ENCODE results near the gene C3orf62. TPM values are rescaled to one million over a fixed set of nuclear protein-coding genes. Genes with fewer than 3 reads are reported as not detected.

The C3orf62 gene
- polyA plus RNA-seq, 1 of the 3 experiments (the other 2 are of a cell fraction) = 4.2 TPM

DNA sequence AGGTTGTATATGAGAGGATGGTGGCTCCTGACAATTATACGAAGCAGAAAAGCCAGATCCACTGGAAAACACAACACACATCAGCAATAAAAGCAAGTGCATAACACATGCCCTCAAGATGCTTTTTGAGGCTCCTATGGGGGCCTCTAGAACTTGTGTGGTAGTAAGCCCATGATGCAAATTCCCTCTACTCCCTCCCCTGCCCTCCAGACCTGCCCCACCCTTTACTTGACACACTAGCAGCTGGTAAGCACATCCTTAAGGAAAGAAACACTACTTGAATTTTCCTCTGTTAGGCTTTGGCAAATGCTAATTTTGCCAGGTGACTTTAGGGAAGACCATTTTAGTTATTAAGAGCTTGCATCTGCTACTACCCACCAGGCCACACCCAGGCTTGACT is 33.6 kb upstream of the C3orf62 start:
- Histone ChIP-seq H3K9me2 (no peaks in the 10 kb centered on the region), H3K4me1 (ENCODE audit: control insufficient read depth in 1 of 2, insufficient read depth in 2 of 2, low read depth in 1 of 2, low read length in 1 of 2) (no peaks in the 10 kb centered on the region), H3K4me3 (ENCODE audit: low read depth in 2 of 2, low read length in 1 of 2) (no peak overlapping the region), H4K20me1 (ENCODE audit: insufficient read depth) (no peaks in the 10 kb centered on the region), H3K9ac (no peak overlapping the region), H3K36me3 (replicated peaks in 1 of 2; ENCODE audit: control insufficient read depth in 1 of 2, insufficient read depth in 2 of 2, low read length in 1 of 2) (peaks cover 18 to 56% of the 10 kb centered on the region in 2 experiments), H3F3A (replicated peaks; ENCODE audit: insufficient read depth) (peaks cover 10% of the 10 kb centered on the region), H3K9me3 (no peaks in the 10 kb centered on the region), H3K27me3 (ENCODE audit: insufficient read depth) (no peaks in the 10 kb centered on the region), H3K79me2 (ENCODE audit: insufficient read depth) (peaks cover 10% of the 10 kb centered on the region; the same call in 1 of the 2 replicates), H2AFZ (ENCODE audit: low read depth) (no peak overlapping the region), H3K4me2 (no peak overlapping the region), H3K27ac (ENCODE audit: low read depth in 2 of 2, low read length in 1 of 2) (no peak overlapping the region)
- CTCF ChIA-PET = interaction anchor here (0.6 kb wide), 1 partner anchor 84 kb away, joined by 4 read pairs; no protein-coding TSS in a partner anchor
- 100% methylated on average over 1 of the region's 1 CpG for WGBS (ENCODE audit: low lambda C conversion rate)
- TF ChIP-seq NRF1 (IDR thresholded peaks at IDR 0.05; ENCODE audit: low read depth, low read length) = no peak
- TF ChIP-seq RFX5 (IDR thresholded peaks at IDR 0.05; ENCODE audit: low read length) = no peak
- TF ChIP-seq, protein P1, sequence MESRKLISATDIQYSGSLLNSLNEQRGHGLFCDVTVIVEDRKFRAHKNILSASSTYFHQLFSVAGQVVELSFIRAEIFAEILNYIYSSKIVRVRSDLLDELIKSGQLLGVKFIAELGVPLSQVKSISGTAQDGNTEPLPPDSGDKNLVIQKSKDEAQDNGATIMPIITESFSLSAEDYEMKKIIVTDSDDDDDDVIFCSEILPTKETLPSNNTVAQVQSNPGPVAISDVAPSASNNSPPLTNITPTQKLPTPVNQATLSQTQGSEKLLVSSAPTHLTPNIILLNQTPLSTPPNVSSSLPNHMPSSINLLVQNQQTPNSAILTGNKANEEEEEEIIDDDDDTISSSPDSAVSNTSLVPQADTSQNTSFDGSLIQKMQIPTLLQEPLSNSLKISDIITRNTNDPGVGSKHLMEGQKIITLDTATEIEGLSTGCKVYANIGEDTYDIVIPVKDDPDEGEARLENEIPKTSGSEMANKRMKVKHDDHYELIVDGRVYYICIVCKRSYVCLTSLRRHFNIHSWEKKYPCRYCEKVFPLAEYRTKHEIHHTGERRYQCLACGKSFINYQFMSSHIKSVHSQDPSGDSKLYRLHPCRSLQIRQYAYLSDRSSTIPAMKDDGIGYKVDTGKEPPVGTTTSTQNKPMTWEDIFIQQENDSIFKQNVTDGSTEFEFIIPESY (IDR thresholded peaks at IDR 0.05; ENCODE audit: borderline replicate concordance, low read depth) = no peak
- no peak for TF ChIP-seq ELF1 (IDR thresholded peaks at IDR 0.05)
- TF ChIP-seq RCOR1 (IDR thresholded peaks at IDR 0.05; ENCODE audit: low read length) = no peak
- no peak for TF ChIP-seq TEAD4 (IDR thresholded peaks at IDR 0.05; ENCODE audit: borderline replicate concordance, insufficient read depth)
- TF ChIP-seq TCF12 (IDR thresholded peaks at IDR 0.05) = no peak
- TF ChIP-seq, protein P2, sequence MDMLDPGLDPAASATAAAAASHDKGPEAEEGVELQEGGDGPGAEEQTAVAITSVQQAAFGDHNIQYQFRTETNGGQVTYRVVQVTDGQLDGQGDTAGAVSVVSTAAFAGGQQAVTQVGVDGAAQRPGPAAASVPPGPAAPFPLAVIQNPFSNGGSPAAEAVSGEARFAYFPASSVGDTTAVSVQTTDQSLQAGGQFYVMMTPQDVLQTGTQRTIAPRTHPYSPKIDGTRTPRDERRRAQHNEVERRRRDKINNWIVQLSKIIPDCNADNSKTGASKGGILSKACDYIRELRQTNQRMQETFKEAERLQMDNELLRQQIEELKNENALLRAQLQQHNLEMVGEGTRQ (IDR thresholded peaks at IDR 0.05; ENCODE audit: borderline replicate concordance, low read depth, low read length) = no peak
- TF ChIP-seq, protein P3, sequence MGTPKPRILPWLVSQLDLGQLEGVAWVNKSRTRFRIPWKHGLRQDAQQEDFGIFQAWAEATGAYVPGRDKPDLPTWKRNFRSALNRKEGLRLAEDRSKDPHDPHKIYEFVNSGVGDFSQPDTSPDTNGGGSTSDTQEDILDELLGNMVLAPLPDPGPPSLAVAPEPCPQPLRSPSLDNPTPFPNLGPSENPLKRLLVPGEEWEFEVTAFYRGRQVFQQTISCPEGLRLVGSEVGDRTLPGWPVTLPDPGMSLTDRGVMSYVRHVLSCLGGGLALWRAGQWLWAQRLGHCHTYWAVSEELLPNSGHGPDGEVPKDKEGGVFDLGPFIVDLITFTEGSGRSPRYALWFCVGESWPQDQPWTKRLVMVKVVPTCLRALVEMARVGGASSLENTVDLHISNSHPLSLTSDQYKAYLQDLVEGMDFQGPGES (IDR thresholded peaks at IDR 0.05; ENCODE audit: low read depth, low read length) = no peak
- no peak for TF ChIP-seq FOSL2 (IDR thresholded peaks at IDR 0.05; ENCODE audit: borderline replicate concordance, low read depth)
- TF ChIP-seq NFIC (IDR thresholded peaks at IDR 0.05; ENCODE audit: borderline replicate concordance) = no peak
- no peak for TF ChIP-seq EZH2phosphoT487 (IDR thresholded peaks at IDR 0.05; ENCODE audit: borderline replicate concordance, low read depth)
- no peak for TF ChIP-seq RAD21 (IDR thresholded peaks at IDR 0.05; ENCODE audit: low read length)
- no peak for TF ChIP-seq GATA2 (CRISPR knock-in tag; IDR thresholded peaks at IDR 0.05)
- POLR2A ChIA-PET = interaction anchor here (0.9 kb wide), 1 partner anchor 29 kb away, joined by 3 read pairs; the partner anchor contains the start of gene USP4
- DNase-seq = no peak

DNA sequence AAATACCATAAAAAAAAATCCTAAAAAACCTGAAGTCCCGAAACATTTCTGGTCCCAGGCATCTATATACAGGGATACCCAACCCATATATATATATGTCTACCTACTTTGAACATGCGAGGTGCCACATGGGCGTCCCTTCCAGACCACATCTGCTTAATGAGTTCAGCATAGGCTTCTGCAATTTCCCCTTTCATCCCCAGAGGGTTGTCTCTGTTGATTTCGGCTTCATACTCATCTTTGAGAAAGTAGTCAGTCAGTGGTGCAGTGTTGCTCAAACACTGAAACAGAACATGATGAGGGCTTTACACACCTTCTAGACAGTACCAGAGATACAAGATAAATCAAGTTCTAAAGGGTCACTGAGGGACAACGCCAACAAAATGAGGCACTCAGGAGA is 28.6 kb upstream of the C3orf62 start:
- CTCF ChIA-PET = no interaction called here
- no peak for DNase-seq
- no peak overlapping the region for H3K4me2 ChIP-seq
- WGBS (ENCODE audit: low lambda C conversion rate) = 99% methylated on average over 5 of the region's 5 CpGs
- H3K9me2 ChIP-seq = no peaks in the 10 kb centered on the region
- no peak overlapping the region for H3K9ac ChIP-seq
- POLR2A ChIA-PET = no interaction called here
- H3F3A ChIP-seq (replicated peaks; ENCODE audit: insufficient read depth) = peaks cover 3% of the 10 kb centered on the region
- no peaks in the 10 kb centered on the region for H3K27me3 ChIP-seq (ENCODE audit: insufficient read depth)
- H3K36me3 ChIP-seq (replicated peaks in 1 of 2; ENCODE audit: control insufficient read depth in 1 of 2, insufficient read depth in 2 of 2, low read length in 1 of 2) = peaks cover 35 to 50% of the 10 kb centered on the region in 2 experiments
- H2AFZ ChIP-seq (ENCODE audit: low read depth) = no peak overlapping the region
- H3K4me3 ChIP-seq (ENCODE audit: low read depth in 2 of 2, low read length in 1 of 2) = no peak overlapping the region
- no peaks in the 10 kb centered on the region for H3K9me3 ChIP-seq
- no peak overlapping the region for H3K27ac ChIP-seq (ENCODE audit: low read depth in 2 of 2, low read length in 1 of 2)
- no peaks in the 10 kb centered on the region for H3K79me2 ChIP-seq (ENCODE audit: insufficient read depth)
- H3K4me1 ChIP-seq (ENCODE audit: control insufficient read depth in 1 of 2, insufficient read depth in 2 of 2, low read depth in 1 of 2, low read length in 1 of 2) = no peaks in the 10 kb centered on the region
- H4K20me1 ChIP-seq (ENCODE audit: insufficient read depth) = no peaks in the 10 kb centered on the region
- TF ChIP-seq SMC3 (IDR thresholded peaks at IDR 0.05; ENCODE audit: low read depth, low read length) (no peak), GABPA (IDR thresholded peaks at IDR 0.05; ENCODE audit: low read depth) (no peak), TEAD4 (IDR thresholded peaks at IDR 0.05; ENCODE audit: borderline replicate concordance, insufficient read depth) (no peak), FOXM1 (IDR thresholded peaks at IDR 0.05; ENCODE audit: low read depth) (no peak), RCOR1 (IDR thresholded peaks at IDR 0.05; ENCODE audit: low read length) (no peak), POLR2AphosphoS5 (IDR thresholded peaks at IDR 0.05; ENCODE audit: low read depth, low read length) (no peak), ELF1 (IDR thresholded peaks at IDR 0.05) (no peak), NRF1 (IDR thresholded peaks at IDR 0.05; ENCODE audit: low read depth, low read length) (no peak), YY1 (IDR thresholded peaks at IDR 0.05; ENCODE audit: low read depth) (no peak)
- TF ChIP-seq, protein P4, sequence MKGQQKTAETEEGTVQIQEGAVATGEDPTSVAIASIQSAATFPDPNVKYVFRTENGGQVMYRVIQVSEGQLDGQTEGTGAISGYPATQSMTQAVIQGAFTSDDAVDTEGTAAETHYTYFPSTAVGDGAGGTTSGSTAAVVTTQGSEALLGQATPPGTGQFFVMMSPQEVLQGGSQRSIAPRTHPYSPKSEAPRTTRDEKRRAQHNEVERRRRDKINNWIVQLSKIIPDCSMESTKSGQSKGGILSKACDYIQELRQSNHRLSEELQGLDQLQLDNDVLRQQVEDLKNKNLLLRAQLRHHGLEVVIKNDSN (IDR thresholded peaks at IDR 0.05; ENCODE audit: borderline replicate concordance, low read depth) = no peak
- TF ChIP-seq, protein P3 (IDR thresholded peaks at IDR 0.05; ENCODE audit: low read depth, low read length) = no peak
- TF ChIP-seq, protein P1 (IDR thresholded peaks at IDR 0.05; ENCODE audit: borderline replicate concordance, low read depth) = no peak

All from SK-N-SH (cell line).